ENCODE results near the gene SPRR4.

- TF ChIP-seq, protein P1, sequence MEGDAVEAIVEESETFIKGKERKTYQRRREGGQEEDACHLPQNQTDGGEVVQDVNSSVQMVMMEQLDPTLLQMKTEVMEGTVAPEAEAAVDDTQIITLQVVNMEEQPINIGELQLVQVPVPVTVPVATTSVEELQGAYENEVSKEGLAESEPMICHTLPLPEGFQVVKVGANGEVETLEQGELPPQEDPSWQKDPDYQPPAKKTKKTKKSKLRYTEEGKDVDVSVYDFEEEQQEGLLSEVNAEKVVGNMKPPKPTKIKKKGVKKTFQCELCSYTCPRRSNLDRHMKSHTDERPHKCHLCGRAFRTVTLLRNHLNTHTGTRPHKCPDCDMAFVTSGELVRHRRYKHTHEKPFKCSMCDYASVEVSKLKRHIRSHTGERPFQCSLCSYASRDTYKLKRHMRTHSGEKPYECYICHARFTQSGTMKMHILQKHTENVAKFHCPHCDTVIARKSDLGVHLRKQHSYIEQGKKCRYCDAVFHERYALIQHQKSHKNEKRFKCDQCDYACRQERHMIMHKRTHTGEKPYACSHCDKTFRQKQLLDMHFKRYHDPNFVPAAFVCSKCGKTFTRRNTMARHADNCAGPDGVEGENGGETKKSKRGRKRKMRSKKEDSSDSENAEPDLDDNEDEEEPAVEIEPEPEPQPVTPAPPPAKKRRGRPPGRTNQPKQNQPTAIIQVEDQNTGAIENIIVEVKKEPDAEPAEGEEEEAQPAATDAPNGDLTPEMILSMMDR (conservative IDR thresholded peaks at IDR 0.05; ENCODE audit: low read depth, low read length) = no peak
- no peak for TF ChIP-seq EZH2 (IDR thresholded peaks at IDR 0.05; ENCODE audit: borderline replicate concordance, low read depth, low read length, poor library complexity, severe bottlenecking)
Observed at GRCh38 chr1:152996633-152997400, 26.4 kb downstream of the SPRR4 start.

Data from A673 (cell line).